Measurements from ENCODE around the gene FOSL2.

The FOSL2 gene

GRCh38 chr2:28397043-28397381 is 4.4 kb downstream of the FOSL2 start:
- DNase-seq, result no peak

DNA sequence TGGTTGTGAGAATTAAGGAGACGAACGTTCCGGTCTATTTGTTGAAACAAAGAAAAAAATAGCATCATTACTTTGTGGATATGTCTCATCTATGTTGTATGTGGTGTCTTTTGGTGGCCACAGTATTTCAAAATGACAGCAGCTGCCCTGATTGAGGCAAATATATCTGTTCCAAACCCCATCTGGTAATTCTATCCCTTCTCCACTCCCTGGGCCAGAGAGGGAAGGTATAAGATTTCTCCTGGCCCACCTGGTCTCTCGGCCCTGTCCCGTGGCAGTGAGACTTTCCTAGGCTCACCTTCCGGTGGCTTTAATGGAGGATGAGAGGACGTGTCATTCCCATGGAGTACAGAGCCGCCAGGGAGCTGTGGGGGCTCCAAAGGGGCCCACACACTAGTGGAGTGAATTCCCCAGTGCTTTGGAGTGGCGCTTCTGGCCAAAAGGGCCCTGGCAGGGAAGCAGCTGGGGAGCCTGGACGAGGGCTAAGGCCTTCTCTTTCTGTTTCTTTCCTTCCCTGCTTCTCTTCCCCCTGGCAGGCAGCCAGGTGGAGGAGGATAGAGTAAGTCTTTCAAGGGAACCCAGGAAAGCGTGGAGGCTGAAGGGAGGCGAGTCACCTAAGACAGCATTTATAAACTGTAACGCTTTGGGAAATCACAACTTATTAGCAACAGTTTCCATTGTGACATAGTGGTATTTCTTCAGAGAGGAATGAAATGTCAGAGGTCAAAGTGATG is 5.6 kb downstream of the FOSL2 start:
- DNase-seq, result no peak

DNA sequence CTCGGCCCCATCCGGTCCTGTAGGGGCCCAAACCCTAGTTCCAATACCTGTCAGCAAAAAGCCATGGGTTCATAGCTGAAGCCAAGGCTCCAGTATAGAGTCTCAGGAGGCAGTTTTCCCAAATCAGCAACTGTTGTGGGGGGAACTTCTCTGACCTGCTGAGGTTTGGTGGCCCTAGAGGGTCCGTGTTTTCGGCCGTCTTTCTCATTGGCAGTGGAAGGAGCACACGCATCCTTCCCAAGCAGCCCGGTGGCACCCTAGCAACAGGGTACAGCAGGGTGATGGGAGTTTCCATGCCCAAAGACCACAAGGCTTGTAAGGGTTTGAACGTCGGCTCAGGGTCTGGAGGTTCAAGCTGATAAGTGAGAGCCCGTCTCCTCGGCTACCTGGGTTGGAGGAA is 6.6 kb downstream of the FOSL2 start:
- DNase-seq, result no peak

GRCh38 chr2:28399956-28400355 is 7.3 kb downstream of the FOSL2 start:
- no peak for DNase-seq

DNA sequence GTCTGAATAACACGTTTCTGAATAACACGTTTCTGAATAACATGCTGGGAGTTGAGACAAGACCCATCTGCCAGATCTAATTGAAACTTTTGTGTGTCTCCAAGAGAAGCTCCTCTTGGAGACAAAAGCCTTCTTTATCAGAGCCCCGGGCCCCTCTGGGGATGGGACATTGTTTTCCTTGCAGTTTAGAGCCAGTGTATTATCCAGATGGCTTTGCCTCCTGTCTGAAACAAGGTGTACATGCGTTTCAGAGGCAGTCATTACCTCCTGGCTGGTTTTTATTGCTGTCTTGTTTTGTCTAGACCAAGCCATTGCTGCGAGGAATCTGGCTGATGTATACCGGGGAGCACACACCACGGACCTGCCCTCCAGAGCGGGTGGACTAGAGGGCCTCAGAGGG is 7.8 kb downstream of the FOSL2 start:
- no peak for DNase-seq

- no peak for DNase-seq
Observed at GRCh38 chr2:28400921-28401320, 8.3 kb downstream of the FOSL2 start.

- DNase-seq, result no peak
Observed at GRCh38 chr2:28401411-28401810, 8.8 kb downstream of the FOSL2 start.

DNA sequence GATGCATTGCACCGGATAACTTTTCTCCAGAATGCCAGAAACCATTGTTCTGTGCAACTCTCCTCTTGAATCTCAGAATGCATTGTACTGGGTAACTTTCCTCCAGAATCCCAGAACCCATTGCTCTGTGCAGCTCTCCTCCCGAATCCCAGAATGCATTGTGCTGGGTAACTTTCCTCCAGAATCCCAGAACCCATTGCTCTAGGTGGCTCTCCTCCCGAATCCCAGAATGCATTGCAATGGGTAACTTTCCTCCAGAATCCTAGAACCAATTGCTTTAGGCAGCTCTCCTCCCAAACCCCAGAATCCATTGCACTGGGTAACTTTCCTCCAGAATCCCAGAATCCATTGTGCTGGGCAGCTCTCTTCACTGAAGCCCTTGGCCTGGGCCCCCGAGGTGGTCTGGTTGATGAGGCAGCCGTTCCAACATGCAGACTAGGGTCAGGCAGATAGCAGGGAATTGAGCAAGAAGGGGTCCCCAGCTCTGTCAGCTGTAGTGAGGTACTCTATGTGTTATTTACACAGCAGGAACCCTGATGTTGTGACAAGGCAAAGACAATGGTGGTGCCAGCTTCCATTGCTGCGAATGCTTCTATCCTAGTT is 9.4 kb downstream of the FOSL2 start:
- no peak for DNase-seq

- no peak for DNase-seq
Observed at GRCh38 chr2:28403370-28403956, 10.8 kb downstream of the FOSL2 start.

GRCh38 chr2:28404086-28404485 is 11.4 kb downstream of the FOSL2 start:
- no peak for DNase-seq

DNA sequence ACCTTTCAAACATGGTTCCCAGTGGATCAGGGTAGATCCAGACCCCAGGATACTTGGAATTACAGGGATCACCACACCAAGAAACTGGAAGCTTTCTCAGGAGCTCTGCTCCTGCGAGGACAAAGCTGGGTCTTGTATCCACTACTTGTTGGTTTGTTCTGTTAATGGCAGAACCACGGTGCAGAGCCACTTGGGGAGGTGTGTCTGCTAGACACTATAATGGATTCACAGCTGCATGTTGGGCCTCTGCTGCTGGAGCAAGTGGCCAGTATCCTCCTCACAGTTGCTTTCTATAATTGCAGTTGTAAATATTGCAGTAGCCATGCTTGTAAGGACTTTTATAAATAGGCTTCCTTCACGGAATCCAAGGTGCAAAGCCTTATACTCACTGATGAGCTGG is 12.9 kb downstream of the FOSL2 start:
- no peak for DNase-seq

- DNase-seq, result no peak
Observed at GRCh38 chr2:28406276-28407096, 13.8 kb downstream of the FOSL2 start.

DNA sequence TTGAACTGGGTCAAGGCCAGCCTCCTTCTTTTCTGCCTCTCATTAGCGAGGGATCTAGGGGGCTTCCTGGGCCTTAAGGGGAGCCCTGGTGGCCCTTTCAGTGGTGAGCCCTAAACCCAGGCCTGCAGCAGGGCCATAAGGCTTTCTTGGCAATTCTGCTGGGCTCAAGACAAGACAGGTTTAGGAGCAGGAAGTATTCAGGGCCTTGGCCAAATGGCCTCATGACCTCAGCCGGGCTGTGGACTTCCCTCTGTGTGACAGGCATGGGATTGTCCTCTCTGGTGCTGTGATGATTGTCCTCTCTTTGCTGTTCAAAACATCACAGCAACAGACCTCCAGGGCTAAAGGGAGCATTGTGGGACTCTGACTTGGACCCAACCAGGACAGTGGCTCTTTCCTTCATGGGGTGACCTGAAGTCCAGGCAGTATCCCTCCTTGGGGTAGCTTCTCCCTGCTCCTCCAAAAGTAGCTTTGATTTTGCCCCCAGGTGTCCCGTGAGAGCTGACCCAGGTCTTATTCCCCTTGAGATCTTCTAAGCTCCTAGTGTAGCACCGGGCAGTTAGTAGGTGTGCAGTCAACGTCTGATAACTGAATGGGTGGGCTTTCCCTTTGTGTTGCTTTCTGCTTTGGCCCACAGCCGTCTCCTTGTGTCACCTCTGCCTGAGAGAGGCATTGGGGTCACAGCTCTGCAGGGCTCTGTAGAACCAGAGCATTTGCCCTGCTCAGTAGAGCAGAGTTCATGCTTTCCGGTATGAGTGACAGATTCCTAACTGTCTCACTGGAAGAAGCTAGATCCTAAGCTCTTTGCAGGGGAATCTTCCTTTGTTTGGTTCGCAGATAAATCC is 14.7 kb downstream of the FOSL2 start:
- no peak for DNase-seq

DNA sequence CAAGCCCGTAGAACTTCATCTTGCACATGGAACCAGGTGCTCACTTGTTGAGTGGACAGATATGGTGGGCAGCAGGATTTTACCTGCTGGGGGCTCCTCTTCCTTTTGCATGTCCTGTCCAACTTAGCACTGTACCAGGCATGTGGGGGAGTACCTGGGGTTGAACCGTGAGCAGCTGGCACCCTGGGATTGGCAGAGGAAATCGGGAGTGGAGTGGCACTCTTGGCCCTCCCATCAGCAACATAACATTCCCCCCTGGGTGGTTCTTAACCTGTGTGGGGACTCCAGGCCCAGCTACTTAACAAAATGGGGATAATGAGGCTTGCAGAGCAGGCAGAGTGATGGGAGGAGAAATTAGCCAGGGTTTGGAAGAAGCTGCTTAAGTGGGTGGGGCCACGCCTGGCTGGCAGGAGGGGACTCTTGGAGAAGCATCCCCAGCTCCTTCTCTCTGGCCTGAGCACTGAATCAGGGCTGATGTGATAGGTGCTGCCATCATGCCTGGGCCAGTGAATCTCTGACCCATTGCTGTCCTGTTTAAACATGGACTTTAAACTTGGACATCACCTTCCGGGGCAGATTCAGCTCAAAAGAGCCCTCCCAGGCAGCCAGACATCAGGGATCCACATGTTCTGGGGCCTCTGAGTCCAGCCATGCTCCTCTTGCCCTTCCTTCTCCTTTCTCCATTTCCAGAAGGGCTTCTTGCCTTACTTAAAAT is 15.5 kb downstream of the FOSL2 start:
- no peak for DNase-seq

GRCh38 chr2:28408764-28409599 is 16.3 kb downstream of the FOSL2 start:
- no peak for DNase-seq

DNA sequence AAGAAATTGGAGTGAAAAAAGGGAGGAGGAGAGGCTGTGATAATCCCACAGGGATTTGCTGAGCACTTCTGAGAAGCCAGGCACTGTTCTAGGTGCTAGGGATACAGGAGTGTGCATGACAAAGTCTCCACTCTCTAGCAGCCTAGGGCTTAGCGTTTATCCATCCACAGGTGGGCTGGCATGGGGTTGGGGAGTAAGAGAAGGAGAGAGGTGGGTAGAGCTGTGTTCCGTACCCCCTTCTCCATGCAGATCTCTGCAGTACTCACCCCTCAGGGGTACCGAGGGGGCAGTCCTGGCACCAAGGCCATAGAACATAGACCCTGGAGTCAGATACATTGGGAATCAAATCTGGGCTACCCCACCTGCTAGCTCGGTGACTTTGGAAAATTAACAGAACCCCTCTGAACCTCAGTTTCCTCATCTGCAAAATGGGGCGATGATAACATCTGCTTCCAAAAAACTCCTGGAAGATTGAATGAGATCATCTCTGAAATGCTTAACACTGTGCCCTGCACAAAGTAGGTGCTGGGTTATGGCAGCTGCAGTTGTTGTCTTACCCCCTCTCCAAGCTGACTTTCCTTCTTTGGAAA is 18.6 kb downstream of the FOSL2 start:
- DNase-seq, result no peak

GRCh38 chr2:28411956-28412609 is 19.4 kb downstream of the FOSL2 start:
- DNase-seq, result no peak

DNA sequence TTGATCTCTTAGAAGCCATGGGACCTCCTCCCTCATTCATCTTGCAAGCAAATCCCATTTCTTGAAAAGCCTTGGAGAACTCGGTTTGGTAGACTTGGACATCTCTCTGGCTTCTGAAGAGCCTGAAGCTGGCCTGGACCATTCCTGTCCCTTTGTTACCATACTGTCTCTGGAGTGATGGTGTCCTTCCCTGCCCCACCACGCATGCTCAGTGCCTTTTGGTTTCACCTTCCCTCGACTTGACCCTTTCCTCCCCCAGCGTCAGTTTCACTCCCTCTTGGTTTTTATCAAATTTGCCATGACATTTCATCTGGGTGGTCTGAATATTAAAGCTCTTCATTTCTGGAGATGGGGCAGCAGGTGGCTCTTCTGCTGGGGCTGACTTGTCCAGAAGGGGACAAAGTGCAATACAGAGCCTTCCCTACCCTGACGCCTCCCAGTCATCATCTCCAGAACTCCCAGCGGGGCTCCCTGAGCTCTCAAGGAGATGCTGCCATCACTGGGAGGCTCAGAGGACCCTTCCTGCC is 20.0 kb downstream of the FOSL2 start:
- DNase-seq, result no peak

DNA sequence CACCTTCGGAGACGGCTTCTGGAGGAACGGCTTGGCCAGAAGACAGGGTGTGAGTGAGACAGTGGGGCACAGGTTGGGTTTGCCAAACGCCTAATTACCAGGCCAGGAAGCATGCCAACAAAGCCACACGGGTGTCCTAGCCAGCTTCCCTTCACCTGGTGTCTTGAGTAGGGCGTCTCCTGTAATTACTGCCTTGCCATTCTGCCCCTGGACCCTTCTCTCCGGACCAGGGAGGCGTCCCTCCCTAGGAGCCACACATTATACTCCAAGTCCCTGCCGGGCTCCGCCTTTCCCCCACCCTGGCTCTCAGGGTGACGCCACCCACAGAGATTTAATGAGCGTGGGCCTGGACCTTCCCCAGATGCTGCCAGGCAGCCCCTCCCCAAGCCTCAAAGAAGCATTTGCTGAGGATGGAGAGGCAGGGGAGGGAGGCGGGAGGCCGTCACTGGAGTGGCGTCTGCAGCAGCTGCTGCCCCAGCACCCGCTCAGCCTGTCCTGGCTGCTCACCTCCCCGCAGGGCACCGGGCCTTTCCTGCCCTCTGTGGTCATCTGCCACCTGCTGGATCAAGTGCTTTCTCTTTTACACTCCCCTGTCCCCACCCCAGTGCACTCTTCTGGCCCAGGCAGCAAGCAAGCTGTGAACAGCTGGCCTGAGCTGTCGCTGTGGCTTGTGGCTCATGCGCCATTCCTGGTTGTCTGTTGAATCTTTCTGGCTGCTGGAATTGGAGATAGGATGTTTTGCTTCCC is 20.7 kb downstream of the FOSL2 start:
- no peak for DNase-seq

Measured in activated naive CD4-positive, alpha-beta T cell treated with anti-CD3 and anti-CD28 coated beads, Interleukin-2, amount 50 U/mL, for 16 hours (primary cell).